Measurements from ENCODE around the gene ZNF219.
"Not testable (repeated sequence)": the region's sequence is repeated elsewhere in the genome, so short reads cannot be mapped to it uniquely, and the experiment has no call there.

ZNF219 gene

DNA sequence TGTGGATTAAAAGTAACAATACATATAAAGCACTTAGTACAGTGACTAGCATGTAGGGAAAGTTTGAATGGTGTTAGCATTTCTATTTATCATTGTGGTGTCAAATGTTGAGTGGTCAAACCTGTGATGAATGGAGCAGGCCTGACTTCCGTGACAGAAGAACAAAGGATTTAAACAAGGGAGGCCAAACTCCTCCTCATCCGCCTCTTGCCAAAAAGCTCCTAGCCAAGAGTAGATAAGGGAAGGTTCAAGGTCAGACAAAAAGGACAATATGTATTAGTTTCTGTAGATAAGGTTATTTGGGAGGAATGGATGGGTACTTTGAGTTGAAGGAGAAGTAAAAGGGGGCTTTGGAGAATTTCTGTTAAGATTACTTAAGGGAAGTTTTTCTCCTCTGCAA is 49.8 kb downstream of the ZNF219 start:
- DNase-seq (ENCODE audit: low read depth), result no peak
- Histone ChIP-seq H3K4me1 (ENCODE audit: control insufficient read depth, insufficient read depth, low read length) (peaks cover 22% of the 10 kb centered on the region), H3K4me3 (ENCODE audit: low read length) (no peak overlapping the region), H3K9ac (ENCODE audit: low read length) (no peak overlapping the region), H3K36me3 (ENCODE audit: control insufficient read depth, insufficient read depth, low read length, severe bottlenecking) (no peaks in the 10 kb centered on the region), H3K9me3 (ENCODE audit: control insufficient read depth, low read length) (no peaks in the 10 kb centered on the region), H3K27me3 (replicated peaks; ENCODE audit: control insufficient read depth, insufficient read depth, low read length) (no peaks in the 10 kb centered on the region)

DNA sequence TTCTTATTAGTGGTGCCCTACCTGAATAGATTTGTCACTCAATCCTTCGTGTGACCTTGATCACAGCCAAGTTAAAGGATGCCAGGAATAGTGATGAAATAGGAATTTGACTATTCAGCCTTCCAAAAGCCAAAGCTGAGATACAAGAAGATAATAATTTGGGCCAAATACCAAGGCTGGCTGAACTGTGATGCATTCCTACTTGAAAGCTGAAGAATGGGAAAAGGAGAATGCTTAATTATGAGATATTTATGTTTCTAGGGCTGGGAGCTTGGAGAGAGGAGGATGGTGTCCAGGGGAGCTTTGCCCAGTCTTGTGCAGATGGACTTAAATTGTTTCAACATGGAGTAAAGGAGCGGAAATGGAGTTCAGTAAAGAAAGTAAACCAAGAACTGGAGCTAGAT is 51.1 kb downstream of the ZNF219 start:
- no peaks in the 10 kb centered on the region for H3K27me3 ChIP-seq (replicated peaks; ENCODE audit: control insufficient read depth, insufficient read depth, low read length)
- H3K9ac ChIP-seq (ENCODE audit: low read length), result peak overlapping the region; percentile 32
- H3K4me1 ChIP-seq (ENCODE audit: control insufficient read depth, insufficient read depth, low read length), result peaks cover 34% of the 10 kb centered on the region
- peak overlapping the region; percentile 19 for H3K4me3 ChIP-seq (ENCODE audit: low read length)
- DNase-seq (ENCODE audit: low read depth), result peak; percentile 42
- H3K36me3 ChIP-seq (ENCODE audit: control insufficient read depth, insufficient read depth, low read length, severe bottlenecking), result no peaks in the 10 kb centered on the region
- no peaks in the 10 kb centered on the region for H3K9me3 ChIP-seq (ENCODE audit: control insufficient read depth, low read length)

DNA sequence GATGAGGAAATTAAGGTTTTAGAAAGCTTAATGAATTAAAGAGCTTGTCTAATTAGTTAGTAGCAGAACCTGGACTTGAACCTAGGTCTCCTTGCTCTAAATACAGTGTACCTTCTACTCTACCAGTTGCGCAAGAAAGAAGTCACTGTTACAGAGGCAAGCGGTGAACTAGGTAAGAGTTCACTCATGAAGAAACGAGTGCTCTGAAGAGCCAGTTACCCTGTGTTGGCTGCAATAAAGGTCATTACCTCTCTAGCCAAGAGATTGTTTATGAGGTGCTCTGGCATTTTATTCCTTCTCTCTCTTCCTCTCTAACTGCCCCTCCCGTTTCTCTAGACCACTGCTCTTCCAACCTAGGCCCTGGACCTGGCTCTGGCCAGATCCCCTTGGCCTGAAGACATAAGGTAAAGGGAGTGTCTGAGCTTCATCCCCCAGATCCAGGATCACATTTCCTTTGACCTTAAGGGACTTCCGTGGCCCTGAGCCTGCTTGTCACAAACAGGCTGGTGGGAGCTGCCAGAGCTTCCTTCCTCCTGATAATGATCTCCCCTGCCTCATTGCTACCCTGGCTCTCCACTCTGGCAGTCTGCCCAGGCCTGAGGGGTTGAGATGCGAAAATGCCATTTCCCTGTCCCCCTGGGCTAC is 54.4 kb downstream of the ZNF219 start:
- H3K36me3 ChIP-seq (ENCODE audit: control insufficient read depth, insufficient read depth, low read length, severe bottlenecking), result no peaks in the 10 kb centered on the region
- DNase-seq (ENCODE audit: low read depth), result no peak
- no peak overlapping the region for H3K4me3 ChIP-seq (ENCODE audit: low read length)
- no peaks in the 10 kb centered on the region for H3K9me3 ChIP-seq (ENCODE audit: control insufficient read depth, low read length)
- peaks cover 52% of the 10 kb centered on the region for H3K4me1 ChIP-seq (ENCODE audit: control insufficient read depth, insufficient read depth, low read length)
- H3K9ac ChIP-seq (ENCODE audit: low read length), result no peak overlapping the region
- no peaks in the 10 kb centered on the region for H3K27me3 ChIP-seq (replicated peaks; ENCODE audit: control insufficient read depth, insufficient read depth, low read length)

DNA sequence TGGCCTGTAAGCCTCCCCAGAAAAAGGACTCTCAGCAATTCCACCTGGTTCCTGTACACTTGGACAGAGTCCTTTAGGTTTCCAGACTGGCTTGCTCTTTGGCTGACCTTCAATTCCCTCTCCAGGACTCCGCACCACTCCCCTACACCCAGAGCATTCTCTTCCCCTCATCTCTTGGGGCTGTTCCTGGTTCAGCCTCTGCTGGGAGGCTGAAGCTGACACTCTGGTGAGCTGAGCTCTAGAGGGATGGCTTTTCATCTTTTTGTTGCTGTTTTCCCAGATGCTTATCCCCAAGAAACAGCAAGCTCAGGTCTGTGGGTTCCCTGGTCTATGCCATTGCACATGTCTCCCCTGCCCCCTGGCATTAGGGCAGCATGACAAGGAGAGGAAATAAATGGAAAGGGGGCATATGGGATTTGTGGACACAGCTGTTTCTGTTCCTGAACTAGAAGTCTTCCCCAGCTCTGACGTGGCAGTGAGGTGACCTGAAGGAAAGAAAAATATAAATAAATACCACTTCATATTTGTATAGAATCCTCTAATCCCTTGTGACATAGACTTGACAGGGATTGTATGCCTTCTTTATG is 55.0 kb downstream of the ZNF219 start:
- H3K27me3 ChIP-seq (replicated peaks; ENCODE audit: control insufficient read depth, insufficient read depth, low read length), result no peaks in the 10 kb centered on the region
- H3K4me1 ChIP-seq (ENCODE audit: control insufficient read depth, insufficient read depth, low read length), result peaks cover 58% of the 10 kb centered on the region
- no peaks in the 10 kb centered on the region for H3K36me3 ChIP-seq (ENCODE audit: control insufficient read depth, insufficient read depth, low read length, severe bottlenecking)
- H3K9ac ChIP-seq (ENCODE audit: low read length), result no peak overlapping the region
- no peak overlapping the region for H3K4me3 ChIP-seq (ENCODE audit: low read length)
- DNase-seq (ENCODE audit: low read depth), result no peak
- H3K9me3 ChIP-seq (ENCODE audit: control insufficient read depth, low read length), result no peaks in the 10 kb centered on the region

DNA sequence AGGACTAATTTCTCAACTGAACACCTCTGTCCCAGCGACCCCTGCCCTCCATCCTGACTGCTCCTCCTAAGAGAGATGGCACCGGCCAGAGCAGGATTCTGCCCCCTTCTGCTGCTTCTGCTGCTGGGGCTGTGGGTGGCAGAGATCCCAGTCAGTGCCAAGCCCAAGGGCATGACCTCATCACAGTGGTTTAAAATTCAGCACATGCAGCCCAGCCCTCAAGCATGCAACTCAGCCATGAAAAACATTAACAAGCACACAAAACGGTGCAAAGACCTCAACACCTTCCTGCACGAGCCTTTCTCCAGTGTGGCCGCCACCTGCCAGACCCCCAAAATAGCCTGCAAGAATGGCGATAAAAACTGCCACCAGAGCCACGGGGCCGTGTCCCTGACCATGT is 55.5 kb downstream of the ZNF219 start:
- H3K4me1 ChIP-seq (ENCODE audit: control insufficient read depth, insufficient read depth, low read length), result peaks cover 56% of the 10 kb centered on the region
- no peak for DNase-seq (ENCODE audit: low read depth)

DNA sequence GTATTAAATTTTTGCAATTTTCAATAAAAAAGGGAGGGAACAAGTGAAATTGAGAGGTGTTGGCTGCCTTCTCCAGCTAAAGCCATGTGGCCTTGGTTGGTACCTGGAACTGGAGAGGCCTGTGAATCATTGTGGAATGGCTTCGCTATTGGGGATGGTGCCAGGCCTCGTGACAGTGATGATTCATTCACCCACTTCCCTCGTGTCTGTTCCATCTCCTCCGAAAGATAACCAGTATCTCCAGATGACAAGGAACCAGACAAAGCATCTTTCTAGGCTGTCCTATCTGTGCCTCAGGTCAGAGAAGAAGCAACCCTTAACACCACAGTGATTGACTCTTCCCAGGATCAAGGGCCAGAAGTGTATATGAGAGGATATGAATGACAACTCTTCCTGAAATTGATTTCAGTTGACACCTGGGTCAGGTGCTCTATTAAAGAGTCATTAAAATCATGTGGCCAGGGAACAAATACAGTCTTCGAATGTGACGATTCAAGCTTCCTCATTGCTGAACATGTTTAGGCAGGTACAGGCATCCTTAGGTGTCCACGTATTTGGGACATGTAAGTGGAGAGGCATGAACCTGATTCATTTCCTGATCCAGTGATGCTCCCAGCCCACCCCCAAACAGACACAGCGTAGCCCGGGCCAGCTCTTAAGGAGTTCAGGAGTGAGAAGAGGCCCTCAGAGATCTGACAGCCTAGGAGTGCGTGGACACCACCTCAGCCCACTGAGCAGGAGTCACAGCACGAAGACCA is 56.6 kb downstream of the ZNF219 start, which contains the start of gene RNASE7:
Gene RNASE7 (plus strand): TSS at position 687 of the 758 bp plus-strand sequence. CDS start 631 bp downstream, outside the sequence.
- peaks cover 50% of the 10 kb centered on the region for H3K4me1 ChIP-seq (ENCODE audit: control insufficient read depth, insufficient read depth, low read length)
- peak; percentile 21 for DNase-seq (ENCODE audit: low read depth)
- no peaks in the 10 kb centered on the region for H3K9me3 ChIP-seq (ENCODE audit: control insufficient read depth, low read length)
- no peaks in the 10 kb centered on the region for H3K36me3 ChIP-seq (ENCODE audit: control insufficient read depth, insufficient read depth, low read length, severe bottlenecking)
- H3K9ac ChIP-seq (ENCODE audit: low read length), result no peak within 1 kb of the TSS
- no peak within 1 kb of the TSS for H3K4me3 ChIP-seq (ENCODE audit: low read length)
- H3K27me3 ChIP-seq (replicated peaks; ENCODE audit: control insufficient read depth, insufficient read depth, low read length), result no peaks in the 10 kb centered on the region

More for the DNA sequence above, 55.5 kb downstream of the ZNF219 start:
- Histone ChIP-seq H3K4me3 (ENCODE audit: low read length) (no peak overlapping the region), H3K9me3 (ENCODE audit: control insufficient read depth, low read length) (no peaks in the 10 kb centered on the region), H3K27me3 (replicated peaks; ENCODE audit: control insufficient read depth, insufficient read depth, low read length) (no peaks in the 10 kb centered on the region), H3K36me3 (ENCODE audit: control insufficient read depth, insufficient read depth, low read length, severe bottlenecking) (no peaks in the 10 kb centered on the region), H3K9ac (ENCODE audit: low read length) (no peak overlapping the region)

DNA sequence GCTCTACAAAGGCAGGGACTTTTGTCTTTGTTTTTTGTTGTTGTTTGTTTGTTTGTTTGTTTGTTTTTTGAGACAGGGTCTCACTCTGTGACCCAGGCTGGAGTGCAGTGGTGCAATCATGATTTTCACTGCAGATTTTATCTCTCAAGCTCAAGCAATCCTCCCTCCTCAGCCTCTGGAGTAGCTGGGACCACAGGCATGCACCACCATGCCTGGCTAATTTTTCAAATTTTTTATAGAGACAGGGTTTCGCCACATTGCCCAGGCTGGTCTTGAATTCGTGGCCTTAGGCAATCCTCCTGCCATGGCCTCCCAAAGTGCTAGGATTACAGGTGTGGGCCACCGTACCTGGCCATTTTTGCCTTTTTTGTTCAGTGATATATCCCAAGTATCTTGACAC is 57.5 kb downstream of the ZNF219 start:
- H3K9ac ChIP-seq (ENCODE audit: low read length); H3K27me3 ChIP-seq (replicated peaks; ENCODE audit: control insufficient read depth, insufficient read depth, low read length); H3K4me3 ChIP-seq (ENCODE audit: low read length); H3K9me3 ChIP-seq (ENCODE audit: control insufficient read depth, low read length); H3K36me3 ChIP-seq (ENCODE audit: control insufficient read depth, insufficient read depth, low read length, severe bottlenecking): not testable (repeated sequence)
- DNase-seq (ENCODE audit: low read depth), result peak; percentile 25
- peaks cover 50% of the 10 kb centered on the region for H3K4me1 ChIP-seq (ENCODE audit: control insufficient read depth, insufficient read depth, low read length)

DNA sequence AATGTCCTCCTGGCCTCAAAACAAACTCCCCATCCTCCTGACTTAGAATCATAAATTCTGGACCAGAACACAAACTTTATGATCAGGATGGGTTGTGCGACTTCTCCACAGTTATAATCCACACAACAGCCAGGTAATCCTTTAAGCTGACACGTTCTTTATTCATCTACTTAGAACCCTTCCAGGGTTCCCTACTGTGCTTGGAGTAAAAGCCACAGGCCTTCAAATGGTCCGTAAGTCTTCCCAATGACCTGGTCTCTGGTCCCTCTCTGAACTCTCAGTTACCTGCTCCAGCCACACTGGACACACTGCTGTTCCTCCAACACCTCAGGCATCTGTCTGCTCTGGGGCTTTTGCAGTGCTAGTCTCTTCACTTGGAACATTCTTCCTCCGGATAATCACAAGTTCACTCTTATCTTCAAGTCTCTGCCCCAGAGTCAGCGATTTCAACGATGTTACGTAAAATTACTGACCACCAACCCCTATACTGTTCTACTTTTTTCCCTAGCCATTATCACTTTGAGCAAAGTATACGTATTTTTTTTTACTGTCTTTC is 58.0 kb downstream of the ZNF219 start:
- DNase-seq (ENCODE audit: low read depth), result no peak
- Histone ChIP-seq H3K9ac (ENCODE audit: low read length) (peak overlapping the region; percentile 50), H3K27me3 (replicated peaks; ENCODE audit: control insufficient read depth, insufficient read depth, low read length) (no peaks in the 10 kb centered on the region), H3K4me1 (ENCODE audit: control insufficient read depth, insufficient read depth, low read length) (peaks cover 50% of the 10 kb centered on the region), H3K36me3 (ENCODE audit: control insufficient read depth, insufficient read depth, low read length, severe bottlenecking) (no peaks in the 10 kb centered on the region), H3K9me3 (ENCODE audit: control insufficient read depth, low read length) (no peaks in the 10 kb centered on the region), H3K4me3 (ENCODE audit: low read length) (no peak overlapping the region)
